Stimulated activated CD8-positive, alpha-beta memory T cell treated with anti-CD3 and anti-CD28 coated beads, Interleukin-4, amount 100 ng/mL, for 4 hours (primary cell): Measurements from ENCODE around the gene AGPAT4.

Experiments
- DNase-seq, 2 donors: peaks; one replicate each; pipeline ENCODE4 v3.0.0-alpha.2; 2020; ENCODE audit warnings: low read depth in 2 of 2, low spot score in 1 of 2

Gene AGPAT4

DNA sequence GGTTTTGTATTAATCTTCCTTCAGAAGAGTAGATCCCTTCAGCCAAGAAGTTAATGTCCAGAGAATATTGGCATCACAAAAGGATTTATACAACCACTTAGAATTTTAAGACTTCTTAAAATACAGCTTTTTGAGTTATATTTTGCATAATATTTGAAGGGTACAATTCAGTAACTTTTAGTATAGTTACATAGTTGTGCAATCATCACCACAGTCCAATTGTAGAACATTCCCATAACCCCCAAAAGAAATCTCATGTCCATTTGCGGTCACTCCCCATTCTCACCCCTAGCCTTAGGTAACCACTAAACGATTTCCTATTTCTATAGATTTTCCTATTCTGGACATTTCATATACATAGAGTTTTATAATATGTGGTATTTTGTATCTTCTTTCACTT lies 155.9 kb downstream of the AGPAT4 start:
- DNase-seq, result no peak

DNA sequence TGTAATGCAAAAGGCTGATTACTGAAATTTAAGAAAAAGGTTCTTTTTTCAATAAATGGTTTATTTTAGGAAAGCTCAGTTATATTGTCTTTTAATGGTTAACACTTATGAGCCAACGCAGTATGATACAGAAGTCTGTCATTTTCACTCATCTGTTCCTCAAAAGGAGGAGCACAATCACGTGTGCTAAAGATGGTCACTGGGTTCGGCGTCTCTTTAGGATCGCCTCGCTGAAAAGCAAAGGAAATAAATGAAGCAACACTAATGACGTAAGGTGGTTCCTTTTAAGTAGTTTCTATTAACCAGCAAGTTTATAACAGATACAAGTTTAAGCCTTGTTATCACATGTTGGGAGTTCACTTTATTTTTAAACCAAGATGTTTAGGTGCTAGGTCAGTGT lies 156.6 kb downstream of the AGPAT4 start:
- no peak for DNase-seq

- no peak for DNase-seq
Measured at GRCh38 chr6:161116554-161116953, 157.3 kb downstream of the AGPAT4 start.

- no peak for DNase-seq
Measured at GRCh38 chr6:161115468-161115867, 158.4 kb downstream of the AGPAT4 start.

GRCh38 chr6:161111261-161111660 lies 162.6 kb downstream of the AGPAT4 start:
- no peak for DNase-seq

DNA sequence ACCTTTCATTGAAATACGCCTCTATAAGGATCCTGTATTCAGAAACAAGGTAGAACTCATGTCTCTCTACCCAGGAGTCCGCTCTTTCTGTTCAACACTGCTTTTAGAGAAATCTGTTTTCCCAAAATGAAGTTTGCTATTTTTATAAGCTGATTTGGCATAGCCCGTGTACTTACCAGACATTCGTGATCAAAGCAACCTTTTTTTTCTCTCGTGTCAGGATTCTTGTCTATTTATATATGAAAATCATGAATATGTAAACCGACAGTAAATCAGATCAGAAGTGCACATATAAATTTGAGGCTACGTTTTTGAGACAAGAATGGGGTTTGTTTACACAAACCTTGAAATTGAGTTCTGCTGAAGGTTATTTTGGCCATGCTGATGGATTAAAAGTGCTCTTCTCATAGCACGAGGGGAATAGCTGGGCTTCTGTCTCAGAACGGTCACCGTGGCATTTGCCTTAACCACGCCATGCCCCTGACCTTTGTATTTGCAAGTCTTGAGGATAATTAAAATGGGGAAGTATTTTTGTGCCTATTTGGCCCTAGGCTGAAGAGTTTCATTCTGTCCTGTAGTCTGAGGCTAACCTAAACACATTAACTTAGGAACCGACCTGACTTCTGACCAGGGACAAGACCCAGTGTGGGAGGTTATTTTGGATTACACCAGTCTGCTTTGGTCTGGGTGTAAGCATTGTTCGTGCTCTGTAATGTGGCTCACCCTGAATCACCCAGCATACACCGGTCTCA lies 163.7 kb downstream of the AGPAT4 start:
- DNase-seq, result no peak

DNA sequence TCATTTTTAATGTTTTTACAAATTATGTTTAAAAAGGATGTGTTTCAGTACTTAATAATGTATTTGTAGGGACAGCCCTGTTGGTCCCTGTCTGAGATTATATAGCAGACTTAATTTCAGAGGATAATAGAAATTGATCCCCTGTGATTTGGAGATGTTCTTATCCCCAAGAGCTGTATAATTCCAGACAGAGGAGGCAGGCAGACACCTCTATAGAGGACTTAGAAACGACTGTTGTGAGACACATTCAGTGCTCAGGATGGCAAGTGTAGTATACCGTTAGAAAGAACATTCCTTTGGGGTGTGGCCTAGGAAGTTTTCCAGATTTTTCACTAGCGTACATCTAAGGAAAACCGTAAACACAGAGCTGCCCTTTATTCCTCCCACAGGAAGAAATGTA lies 164.5 kb downstream of the AGPAT4 start:
- no peak for DNase-seq

DNA sequence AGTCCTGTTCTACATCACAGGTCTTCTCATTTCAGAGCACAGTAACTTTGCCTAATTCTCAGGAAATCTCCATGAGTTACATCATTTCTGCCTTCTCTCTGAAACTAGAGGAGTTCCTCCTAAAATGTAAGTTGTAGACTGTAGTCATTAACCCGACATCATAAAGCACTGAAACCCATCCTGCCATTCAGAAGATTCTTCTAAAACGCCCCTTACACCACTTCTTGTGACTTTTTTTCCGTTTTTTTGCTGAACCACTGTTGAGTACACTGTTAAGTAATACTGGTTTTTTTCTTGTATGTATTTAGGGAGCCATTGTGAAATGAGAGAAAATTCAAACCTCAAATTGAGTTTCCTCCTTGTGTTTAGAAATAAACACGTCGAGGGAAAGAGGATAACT lies 164.9 kb downstream of the AGPAT4 start:
- no peak for DNase-seq

DNA sequence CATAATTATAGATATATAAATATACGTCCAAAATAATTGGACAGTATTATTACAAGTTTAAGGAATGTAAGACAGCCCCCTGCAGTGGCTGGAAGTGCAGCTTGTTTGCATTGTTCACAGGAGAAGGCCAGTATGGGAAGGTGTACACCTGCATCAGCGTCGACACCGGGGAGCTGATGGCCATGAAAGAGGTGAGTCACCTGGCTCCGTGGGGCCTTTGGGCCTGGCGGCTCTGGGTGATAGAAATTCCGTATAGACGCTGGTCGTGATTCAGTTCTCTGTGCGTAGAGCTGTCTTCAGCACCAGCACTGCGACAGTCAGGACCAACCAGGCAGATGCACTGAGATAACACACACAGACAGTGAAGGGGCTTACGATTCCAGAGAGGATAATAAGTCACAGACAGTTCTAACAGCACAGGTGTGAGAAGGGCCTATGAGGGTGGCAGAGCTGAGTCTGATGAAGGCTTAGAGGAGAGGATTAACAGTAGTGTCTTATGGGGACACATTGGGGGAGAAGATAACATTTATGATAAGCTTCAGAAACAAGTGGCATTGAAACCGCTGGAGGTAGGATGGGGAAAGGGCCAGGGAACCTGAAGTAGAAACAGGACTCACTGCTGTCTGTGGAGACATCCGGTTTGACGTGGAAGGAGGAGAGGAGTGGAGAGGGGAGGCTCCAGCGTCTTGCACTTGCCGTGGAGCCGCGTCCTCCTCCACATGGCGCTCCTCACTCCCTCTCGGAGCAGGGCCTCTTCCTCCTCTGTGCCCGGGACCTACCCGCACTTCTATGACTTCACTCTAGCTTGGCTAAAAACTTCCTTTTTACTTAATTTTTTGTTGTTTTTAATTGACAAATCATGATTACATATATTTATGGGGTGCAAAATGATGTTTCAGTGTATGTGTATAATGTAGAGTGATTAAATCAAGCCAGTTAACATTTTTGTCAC lies 165.8 kb downstream of the AGPAT4 start:
- DNase-seq, result no peak

DNA sequence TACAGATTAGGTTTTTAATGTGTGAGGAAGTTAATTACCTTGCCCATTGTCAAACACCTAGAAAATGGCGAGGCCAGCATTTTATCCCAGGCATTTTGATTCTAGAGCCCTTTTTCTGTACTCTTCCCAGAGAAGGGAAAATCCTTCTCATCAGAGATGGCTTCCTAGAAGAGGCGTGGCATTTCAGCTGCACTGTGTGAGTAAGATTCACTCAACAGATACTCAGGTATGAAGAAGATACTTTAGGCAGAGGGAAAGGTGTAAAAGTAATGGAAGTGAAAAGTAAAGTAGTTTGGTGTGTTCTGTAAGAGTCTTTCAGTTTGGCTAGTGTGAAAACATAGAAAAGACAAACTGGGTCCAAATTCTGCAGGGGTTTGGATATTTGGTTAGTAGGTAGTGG lies 168.5 kb downstream of the AGPAT4 start:
- DNase-seq, result no peak

GRCh38 chr6:161104966-161105365 lies 168.9 kb downstream of the AGPAT4 start:
- DNase-seq, result no peak

DNA sequence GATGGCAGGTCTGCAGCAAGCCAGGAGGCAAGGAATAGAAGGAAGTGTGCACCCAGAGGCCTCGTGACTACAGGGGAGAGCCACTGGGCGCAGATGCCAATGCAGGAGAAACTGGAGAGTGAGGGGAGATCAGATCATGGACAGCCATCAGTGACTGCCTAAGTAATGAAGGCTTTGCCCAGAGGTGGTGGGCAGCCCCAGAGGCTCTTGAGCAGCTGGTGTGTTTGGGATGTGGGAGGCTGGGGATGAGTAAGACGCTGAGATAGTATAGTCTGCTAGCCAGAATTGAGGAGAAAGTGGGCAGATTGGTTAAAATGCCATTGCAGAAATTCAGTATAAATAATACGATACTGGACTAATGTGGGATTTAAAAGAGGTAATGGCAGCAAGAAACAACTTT lies 170.4 kb downstream of the AGPAT4 start:
- no peak for DNase-seq

DNA sequence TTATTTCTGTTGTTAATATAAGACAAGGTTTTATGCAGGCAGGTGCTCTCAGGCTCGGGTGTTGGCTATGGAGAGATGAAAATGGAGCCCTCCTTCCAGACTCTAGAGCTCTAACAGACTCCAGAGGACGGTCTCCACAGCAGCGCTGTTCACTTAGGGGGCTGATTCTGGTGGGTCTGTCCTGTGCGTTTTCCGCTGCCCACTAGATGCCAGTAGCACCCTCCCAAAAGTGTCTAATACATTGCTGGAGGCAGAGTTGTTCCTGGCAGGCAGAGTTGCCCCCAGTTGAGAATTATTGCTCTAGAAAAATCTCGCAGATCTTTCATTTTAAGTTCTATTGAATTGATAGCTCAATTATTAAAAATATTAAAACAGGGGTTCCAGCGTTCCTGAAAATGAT lies 172.3 kb downstream of the AGPAT4 start:
- no peak for DNase-seq

- no peak for DNase-seq
Measured at GRCh38 chr6:161100072-161100471, 173.8 kb downstream of the AGPAT4 start.

GRCh38 chr6:161095916-161096315 lies 177.9 kb downstream of the AGPAT4 start:
- no peak for DNase-seq

DNA sequence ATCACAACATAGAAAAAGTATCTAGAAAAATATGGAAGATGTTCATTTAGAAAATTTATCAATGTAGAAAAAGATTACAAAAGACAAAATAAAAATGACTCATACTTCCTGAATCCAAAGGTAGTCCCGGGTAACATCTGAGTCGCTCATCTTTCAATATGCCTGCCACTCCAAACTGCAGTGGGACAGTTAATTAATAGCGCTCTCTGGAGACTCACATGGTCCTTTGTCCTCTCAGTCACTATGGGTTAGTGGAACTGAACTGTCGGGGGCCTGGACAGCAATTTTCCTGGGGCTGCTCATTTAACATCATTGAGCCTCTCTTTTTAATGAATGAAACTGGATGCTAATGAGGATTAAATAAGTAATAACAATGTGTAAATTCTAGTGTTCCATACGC lies 178.9 kb downstream of the AGPAT4 start:
- DNase-seq, result no peak

DNA sequence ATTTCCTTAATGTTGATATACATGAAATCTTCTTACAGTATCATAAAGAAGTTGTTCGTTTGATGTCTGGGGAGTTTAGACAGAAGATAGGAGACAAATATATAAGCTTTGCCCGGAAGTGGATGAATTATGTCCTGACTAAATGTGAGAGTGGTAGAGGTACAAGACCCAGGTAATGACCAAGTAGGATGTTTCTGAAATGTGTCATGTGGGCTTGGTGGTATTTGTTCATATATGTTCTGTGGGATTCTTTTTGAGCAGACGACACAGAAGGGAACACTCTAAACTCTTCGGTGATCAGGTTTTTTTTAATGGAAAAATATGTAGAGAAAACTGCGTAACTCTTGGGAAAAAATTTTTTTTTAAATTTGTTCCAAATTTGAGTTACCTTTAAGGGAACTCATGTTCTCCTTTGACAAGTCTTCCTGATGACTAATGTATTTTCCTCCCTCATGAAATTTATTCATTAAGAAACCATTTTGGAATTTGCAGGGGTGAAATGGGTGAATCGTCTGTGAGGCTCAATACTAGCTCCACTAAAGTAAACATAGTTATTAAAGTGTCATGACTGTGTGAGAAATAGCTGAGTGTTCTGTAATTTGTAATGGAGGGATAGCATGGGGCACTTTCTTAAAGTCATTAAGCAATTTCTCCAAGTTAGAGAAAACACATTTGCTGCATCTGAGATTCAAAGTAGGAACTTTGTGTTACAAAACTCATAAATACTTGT lies 181.7 kb downstream of the AGPAT4 start:
- DNase-seq, result no peak

DNA sequence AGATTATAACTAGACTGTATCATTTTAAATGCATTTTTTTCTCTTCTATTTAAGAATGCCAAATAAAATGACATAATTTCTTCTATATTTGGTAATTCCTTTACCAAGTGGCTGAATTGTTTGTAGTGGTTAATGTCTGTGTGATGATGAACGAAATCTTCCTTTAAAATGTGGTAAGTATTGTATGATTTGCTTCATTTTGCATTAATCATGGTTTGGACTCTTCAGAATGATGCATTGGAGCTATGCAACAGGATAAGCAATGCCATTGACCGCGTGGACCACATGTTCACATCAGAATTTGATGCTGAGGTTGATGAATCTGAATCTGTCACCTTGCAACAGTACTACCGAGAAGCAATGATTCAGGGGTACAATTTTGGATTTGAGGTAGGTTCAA lies 182.7 kb downstream of the AGPAT4 start:
- DNase-seq, result no peak

DNA sequence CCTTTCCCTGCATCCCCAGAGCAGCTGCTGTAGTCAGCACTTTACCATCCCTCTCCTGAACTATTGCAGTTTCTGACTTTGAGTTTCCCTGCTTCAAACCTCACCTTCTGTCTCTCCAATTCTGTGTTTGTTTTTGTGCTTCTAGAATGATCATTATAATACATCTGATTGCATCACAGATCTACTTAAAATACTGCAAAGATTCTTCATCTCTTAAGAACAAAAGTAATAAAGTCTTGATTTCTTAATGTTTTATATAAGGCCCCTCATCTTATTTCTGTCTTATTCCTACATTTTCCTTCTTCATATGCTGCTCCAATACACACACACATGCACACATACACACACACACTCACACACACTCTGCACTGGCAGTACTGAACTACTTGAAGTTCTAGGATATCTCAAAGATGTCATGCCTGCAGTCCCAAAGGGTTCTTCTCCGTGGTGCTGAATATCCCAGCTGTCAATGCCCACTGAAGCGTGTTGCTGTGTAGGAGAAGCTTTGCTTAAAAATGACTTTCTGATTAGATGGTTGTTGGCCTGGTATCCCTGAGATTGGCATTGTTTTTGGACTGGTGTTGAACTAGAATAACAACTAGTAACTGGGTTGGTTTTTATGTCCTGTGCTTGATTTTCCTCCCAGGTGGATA lies 185.1 kb downstream of the AGPAT4 start:
- no peak for DNase-seq

- DNase-seq, result no peak
Measured at GRCh38 chr6:161085246-161085645, 188.6 kb downstream of the AGPAT4 start.

GRCh38 chr6:161082215-161082614 lies 191.6 kb downstream of the AGPAT4 start:
- DNase-seq, result no peak
